Measurements from ENCODE around the gene C2CD2.

The C2CD2 gene

DNA sequence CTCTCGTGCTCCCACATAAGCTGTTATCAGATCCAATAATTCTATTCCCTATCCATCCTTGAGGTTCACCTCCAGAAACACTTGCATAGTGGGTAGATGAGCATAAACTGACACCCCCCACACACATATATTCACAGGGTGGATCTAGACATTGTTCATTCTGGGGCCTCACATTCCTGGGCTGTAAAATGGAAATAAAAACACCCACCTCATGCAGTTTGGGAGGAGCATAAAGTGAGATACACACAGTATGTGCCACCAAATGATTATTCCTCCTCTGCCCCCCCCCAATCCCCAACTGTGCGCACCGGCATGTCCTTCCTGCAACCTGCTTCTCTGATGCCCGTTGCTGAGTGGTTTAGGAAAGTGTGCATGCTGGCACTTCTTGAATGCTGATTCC lies 92.6 kb downstream of the C2CD2 start:
- DNase-seq: no peak

- no peak for DNase-seq
Observed at GRCh38 chr21:41859297-41859980, 94.4 kb downstream of the C2CD2 start.

- DNase-seq: no peak
Observed at GRCh38 chr21:41858466-41859296, 95.1 kb downstream of the C2CD2 start.

DNA sequence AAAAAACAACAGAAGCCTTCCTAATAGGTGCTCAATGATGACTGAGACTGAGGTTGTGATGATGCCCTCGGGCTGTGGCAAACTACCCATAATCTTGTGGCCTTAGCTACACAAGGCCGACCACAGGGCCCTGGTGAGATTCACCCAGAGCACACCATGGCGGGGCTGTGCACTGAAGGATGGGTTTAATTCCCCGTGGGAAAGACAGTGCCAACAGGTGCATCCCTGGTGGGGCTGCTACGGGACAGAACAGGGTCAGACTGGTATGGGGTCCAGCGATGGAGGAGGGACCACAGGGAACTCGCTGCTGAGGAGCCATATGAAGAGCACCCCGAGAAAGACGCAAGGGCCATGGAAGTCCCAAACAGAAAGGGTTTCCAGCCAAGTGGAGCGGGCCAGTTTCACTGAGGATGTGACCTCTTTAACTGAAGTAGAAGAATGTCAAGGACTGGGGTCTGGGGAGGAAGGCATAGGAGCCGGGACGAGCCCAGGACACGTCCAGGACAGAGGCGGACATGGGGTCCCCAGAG lies 96.0 kb downstream of the C2CD2 start:
- DNase-seq: no peak

DNA sequence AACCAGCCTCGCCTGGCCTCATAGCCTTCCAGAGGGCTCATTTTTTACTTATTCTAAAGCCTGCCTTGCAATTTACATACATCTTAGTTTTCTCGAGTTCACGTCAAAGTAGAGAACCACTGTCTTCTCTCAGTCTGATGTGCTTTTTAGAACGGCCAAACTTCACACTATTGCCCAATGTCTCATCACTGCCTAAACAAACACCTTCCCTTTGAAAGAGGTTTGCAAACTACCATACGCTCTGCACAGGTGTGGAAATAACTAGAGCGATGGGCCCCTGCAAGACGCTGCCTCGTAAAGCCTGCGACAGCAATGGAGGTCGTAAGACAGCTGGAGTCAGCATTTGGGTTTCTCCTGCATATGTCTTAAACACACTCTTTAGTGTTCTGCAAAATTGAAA lies 97.2 kb downstream of the C2CD2 start:
- no peak for DNase-seq

- no peak for DNase-seq
Observed at GRCh38 chr21:41854426-41854995, 99.3 kb downstream of the C2CD2 start.

- DNase-seq: no peak
Observed at GRCh38 chr21:41852929-41853320, 100.9 kb downstream of the C2CD2 start.

GRCh38 chr21:41852151-41852928 lies 101.5 kb downstream of the C2CD2 start:
- no peak for DNase-seq

DNA sequence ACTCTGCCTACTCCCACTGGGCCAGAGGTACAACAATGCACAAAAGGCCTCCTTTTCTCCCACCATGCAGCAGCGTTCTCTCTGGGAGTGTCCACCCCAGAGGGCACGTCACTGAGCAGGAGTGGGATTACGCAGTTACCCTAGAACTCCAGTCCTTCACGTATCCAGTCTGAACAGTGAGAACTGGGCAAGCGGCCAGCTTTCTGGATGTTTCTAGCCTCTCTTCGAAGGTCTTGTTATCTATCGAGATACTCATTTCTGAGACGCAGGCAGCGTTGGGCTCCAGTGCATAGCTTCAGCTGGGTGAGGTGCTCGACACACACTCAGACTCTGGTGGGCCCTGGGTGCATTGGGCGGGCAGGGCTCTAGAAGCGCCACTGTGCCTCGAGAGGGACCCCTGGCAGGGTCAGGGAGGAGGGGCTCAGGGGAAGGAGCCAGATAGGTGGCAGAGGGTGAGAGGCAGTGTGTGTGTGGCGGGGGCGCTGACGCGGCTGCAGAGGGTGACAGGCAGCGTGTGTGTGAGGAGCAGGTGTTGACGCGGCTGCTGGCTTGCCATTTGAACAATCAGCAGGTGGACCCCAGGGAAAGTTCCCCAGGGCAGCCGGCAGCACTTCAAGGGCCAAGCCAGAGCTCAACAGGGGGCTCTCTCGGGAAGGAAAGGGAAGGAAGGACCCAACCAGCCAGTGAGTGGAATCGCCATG lies 102.6 kb downstream of the C2CD2 start:
- no peak for DNase-seq

DNA sequence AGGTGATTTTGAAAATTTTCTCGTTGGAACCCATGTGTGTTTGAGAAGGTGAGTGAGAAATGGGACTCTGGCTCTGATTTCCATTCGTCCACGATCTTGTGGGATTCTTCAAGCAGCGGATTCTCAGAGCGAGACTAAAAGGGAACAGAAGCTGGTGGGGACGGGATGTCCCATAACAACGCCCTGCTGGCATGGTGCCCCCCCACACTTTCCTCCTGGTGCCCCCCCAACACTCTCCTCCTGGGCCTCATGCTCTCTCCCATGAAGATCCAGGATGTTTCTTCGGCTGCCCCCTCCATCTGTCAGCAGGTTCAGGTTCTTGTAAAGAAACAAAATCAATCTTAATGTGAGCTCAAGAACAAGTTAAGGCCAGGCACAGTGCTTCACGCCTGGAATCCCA lies 103.7 kb downstream of the C2CD2 start:
- DNase-seq: no peak

- DNase-seq: no peak
Observed at GRCh38 chr21:41848958-41849580, 104.7 kb downstream of the C2CD2 start.

DNA sequence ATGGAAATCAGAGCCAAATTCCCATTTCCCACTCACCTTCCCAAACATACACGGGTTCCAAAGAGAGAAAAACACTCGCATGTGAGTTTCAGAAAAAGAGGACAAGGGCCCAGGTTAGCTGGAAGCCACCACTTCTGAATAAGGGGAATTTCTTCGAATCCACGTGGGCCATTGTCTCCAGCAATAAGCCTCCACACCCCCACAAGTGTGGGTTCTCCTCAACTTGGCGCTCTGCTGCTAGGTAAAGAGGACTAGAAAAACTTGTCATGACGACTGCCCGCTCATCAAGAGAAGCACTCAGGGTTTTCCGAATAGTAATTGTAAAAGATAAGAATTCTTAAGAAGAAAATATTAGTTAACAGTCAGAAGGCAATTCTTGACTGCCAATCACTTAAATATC lies 105.3 kb downstream of the C2CD2 start:
- no peak for DNase-seq

GRCh38 chr21:41847066-41847804 lies 106.6 kb downstream of the C2CD2 start:
- DNase-seq: no peak

DNA sequence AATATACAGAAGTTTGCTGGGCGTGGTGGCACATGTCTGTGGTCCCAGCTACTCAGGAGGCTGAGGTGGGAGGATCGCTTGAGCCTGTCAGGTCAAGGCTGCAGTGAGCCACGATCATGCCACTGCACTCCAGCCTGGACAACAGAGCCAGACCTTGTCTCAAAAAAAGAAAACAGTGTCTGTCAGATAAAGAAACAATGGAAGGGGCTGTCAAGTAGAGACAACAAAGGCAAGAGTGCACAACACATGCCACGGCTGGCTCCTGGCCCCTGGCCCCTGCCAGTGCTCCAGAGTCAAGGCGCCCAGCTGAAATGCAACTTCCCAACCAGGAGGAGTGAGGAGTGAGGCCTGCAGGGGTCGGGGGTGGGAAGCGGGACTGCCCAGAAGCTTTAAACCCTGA lies 107.3 kb downstream of the C2CD2 start:
- no peak for DNase-seq

- no peak for DNase-seq
Observed at GRCh38 chr21:41846033-41846317, 107.8 kb downstream of the C2CD2 start.

GRCh38 chr21:41845310-41846032 lies 108.3 kb downstream of the C2CD2 start:
- DNase-seq: no peak

DNA sequence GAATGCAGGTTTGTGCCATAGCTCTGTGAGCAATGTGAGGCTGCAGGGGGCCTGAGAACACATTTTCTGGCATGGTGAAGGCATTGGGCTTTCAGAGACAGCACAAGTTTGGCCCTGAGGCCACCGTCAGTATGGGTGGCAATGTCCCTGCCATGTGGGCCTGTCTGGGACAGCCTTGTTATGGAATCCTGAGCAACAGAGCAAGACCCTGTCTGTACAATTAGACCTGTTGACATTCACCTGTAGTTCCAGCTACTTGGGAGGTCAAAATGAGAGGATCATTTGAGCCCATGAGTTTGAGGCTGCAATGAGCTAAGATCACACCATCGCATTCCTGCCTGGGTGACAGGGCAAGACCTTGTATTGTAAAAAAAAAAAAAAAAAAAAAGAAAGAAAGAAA lies 110.2 kb downstream of the C2CD2 start:
- DNase-seq: no peak

DNA sequence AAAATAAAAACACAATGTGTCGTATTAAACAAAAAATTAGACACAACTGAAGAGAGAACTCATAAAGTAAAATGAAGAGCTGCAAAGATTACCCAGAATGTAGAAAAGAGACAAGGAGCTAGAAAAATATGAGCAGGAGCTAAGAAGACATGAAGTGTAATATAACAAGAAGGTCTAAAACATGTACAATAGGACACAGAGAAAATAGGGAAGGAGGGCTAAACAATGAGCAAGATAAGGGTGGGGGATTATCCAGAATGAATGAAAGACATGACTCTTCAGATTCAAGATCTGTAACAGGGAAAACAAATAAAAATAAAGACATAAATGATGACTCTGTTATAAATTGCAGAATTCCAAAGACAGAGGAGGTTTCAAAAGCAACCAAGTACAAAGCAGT lies 112.9 kb downstream of the C2CD2 start:
- no peak for DNase-seq

- no peak for DNase-seq
Observed at GRCh38 chr21:41839387-41840000, 114.3 kb downstream of the C2CD2 start.

DNA sequence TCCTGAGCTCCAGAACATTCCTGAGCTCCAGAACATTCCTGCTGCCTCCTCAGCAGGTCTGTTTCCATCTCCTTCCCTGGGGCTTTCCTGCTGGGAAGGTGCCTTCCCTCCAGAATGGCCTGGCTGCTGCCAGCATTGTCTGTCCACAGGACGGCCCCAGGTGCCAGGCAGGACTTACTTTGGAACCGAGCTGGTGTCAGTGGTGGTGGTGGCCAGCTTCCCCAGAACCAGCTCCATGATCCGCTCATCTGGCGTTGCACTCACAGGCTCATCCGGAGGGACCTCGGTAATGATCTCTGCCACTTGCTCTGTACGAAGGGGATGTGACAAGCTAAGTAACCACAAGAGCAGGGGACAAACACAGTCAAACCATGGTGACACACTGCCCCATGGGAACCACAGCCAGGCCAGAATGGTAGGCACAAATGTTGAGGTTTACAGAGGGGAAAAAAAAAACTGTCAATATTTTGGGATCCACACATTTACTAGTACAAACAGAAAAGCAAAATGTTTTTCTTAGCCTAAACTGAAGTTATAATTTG lies 116.0 kb downstream of the C2CD2 start:
- no peak for DNase-seq

All from right hindlimb (tissue), 1 donor.